GM19351 (cell line): ENCODE data around the gene RER1.

ENCODE experiments used
- ATAC-seq: cut with Tn5 transposase; IDR thresholded peaks from one replicate; pipeline ENCODE4 v1.9.1; 2021; ENCODE audit warnings: mild to moderate bottlenecking, moderate library complexity; ENCODE audit not compliant: unreplicated experiment

The RER1 gene

GRCh38 chr1:2386636-2387611, 4.7 kb upstream of the RER1 start:
- ATAC-seq, result no peak

GRCh38 chr1:2388004-2388913, 3.4 kb upstream of the RER1 start:
- no peak for ATAC-seq

GRCh38 chr1:2389644-2390043, 2.0 kb upstream of the RER1 start:
- ATAC-seq, result no peak

GRCh38 chr1:2391931-2392509, 379 bp downstream of the RER1 start:
- ATAC-seq, result peak; percentile 15

- ATAC-seq, result no peak
These were observed 1.0 kb downstream of the RER1 start for GRCh38 chr1:2392686-2393085.

GRCh38 chr1:2393471-2393877, 1.8 kb downstream of the RER1 start:
- no peak for ATAC-seq

GRCh38 chr1:2394220-2394619, 2.6 kb downstream of the RER1 start:
- no peak for ATAC-seq

- ATAC-seq, result no peak
These were observed 3.1 kb downstream of the RER1 start for GRCh38 chr1:2394761-2395160.

GRCh38 chr1:2395245-2395644, 3.6 kb downstream of the RER1 start:
- no peak for ATAC-seq

- ATAC-seq, result no peak
These were observed 4.4 kb downstream of the RER1 start for GRCh38 chr1:2396059-2396458.

- ATAC-seq, result no peak
These were observed 4.8 kb downstream of the RER1 start for GRCh38 chr1:2396476-2396875.

- ATAC-seq, result no peak
These were observed 5.5 kb downstream of the RER1 start for GRCh38 chr1:2397007-2397679.

GRCh38 chr1:2398871-2399270, 7.2 kb downstream of the RER1 start:
- ATAC-seq, result no peak

GRCh38 chr1:2399890-2400575, 8.4 kb downstream of the RER1 start:
- no peak for ATAC-seq

GRCh38 chr1:2400576-2400909, 8.9 kb downstream of the RER1 start:
- ATAC-seq, result no peak

- no peak for ATAC-seq
These were observed 9.5 kb downstream of the RER1 start for GRCh38 chr1:2400950-2401649.

GRCh38 chr1:2402420-2402819, 10.8 kb downstream of the RER1 start:
- no peak for ATAC-seq

GRCh38 chr1:2403273-2403672, 11.6 kb downstream of the RER1 start:
- no peak for ATAC-seq

- no peak for ATAC-seq
These were observed 12.7 kb downstream of the RER1 start for GRCh38 chr1:2404142-2404889.
